GM19438 (cell line): ENCODE results near the gene GGT1.
"Not testable (repeated sequence)": the region's sequence is repeated elsewhere in the genome, so short reads cannot be mapped to it uniquely, and the experiment has no call there.

Experiments
- ATAC-seq: cut with Tn5 transposase; IDR thresholded peaks from one replicate; pipeline ENCODE4 v1.9.1; 2021; ENCODE audit warnings: low read depth; ENCODE audit not compliant: unreplicated experiment

GGT1 gene

DNA sequence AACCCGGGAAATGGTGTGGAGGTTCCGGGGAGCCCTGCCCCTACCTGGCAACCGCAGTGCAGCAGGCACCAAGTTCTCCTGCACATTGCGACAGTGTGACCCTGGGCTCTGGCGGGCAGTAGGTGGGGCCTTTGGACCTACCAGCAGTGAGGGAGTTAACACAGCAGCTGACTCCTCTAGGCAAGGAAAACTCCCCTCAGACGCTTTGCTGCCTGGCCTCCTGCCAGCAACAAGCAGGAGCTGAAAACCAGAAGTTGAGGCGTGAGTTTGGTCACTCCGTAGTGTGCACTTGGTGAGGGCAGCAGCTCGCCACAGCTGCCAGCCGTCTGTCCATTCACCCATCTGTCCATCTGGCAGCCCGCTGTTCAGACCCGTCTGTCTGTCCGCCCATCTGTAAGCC is 29.6 kb downstream of the GGT1 start:
- not testable (repeated sequence) for ATAC-seq

DNA sequence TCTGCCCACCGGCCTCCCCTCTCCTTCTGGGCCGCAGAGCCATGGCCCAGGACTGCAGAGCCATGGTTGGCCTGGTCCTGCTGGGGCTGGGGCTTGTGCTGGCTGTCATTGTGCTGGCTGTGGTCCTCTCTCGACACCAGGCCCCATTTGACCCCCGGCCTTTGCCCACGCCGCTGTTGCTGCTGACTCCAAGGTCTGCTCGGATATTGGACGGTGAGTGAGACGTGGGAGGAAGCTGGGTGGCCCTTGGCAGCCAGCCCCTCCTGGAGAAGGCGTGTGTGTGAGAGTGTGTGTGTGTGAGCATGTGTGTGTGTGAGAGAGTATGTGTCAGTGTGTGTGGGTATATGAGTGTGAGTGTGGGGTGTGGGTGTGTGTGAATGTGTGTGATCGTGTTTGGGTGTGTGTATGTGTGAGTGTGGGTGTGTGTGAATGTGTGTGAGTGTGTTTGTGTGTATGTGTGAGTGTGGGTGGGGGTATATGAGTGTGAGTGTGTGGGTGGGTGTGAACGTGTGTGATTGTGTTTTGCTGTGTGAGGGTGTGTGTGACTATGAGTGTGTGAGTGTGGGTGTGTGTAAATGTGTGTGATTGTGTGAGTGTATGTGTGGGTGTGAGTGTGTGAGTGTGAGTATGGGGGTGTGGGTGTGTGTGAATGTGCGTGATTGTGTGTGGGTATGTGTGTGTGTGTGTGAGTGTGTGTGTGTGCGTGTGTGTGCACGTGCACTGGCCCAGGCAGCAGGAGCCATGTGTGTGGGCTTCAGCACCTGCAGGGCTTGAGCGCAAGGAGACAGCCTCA is 30.4 kb downstream of the GGT1 start:
- ATAC-seq: not testable (repeated sequence)

DNA sequence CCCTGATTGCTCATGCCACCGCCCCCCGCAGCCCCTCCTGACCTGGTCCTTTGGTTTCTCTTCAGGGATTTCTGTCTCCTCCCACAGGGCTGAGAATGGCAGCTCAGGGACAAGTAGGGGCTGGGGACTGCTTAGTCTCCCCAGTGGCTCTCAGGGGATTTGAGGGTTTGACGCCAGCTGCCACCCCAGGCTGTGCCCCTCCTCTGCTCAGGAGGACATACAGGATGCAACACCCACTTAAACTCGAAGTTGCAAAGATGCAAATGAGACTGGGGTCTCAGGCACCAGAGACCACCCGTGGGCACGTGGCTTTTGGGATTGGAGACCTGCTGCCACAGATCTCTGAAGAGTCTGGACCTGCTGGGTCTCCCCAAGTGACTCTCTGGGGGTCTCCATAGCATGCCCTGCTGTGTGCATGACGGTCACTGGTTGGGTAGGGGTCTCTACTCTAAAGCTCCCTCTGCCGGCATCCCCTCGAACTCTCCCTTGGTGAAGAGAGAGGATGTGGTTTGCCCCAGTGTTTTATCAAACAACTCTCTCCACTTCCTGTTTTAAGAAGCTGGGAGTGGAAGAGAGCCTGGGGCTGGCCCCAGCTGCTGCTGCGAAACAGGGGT is 31.9 kb downstream of the GGT1 start:
- ATAC-seq: not testable (repeated sequence)

DNA sequence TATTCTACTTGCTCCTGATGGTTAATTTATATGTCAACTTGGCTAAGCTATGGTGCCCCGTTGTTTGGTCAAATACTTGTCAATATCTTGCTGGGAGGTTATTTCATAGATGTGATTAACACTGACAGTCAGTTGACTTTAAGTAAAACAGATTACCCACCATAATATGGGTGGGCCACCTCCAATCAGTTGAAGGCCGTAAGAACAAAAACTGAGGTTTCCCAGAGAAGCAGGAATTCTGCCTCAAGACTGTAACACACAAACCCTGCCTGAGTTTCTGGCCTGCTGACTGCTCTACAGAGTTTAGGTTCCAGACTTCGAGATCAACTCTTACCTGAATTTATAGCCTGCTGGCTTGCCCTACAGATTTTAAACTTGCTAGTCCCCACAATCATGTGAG is 33.5 kb downstream of the GGT1 start:
- not testable (repeated sequence) for ATAC-seq

DNA sequence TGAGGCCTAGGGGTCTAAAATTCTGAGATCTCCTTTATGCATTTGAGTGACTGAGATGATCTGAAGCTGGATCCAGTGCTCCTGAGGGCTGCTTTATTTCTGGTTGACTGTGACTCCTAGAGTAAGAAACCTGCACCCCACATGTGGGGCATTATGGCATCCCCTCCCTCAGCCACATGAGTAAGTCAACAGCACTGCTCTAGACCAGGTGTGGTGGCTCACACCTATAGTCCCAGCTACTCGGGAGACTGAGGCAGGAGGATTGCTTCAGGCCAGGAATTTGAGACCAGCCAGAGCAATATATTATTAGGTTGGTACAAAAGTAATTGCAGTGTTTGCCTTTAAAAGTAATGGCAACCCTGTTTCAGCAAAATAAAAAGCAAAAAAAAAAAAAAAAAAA is 39.3 kb downstream of the GGT1 start:
- ATAC-seq: not testable (repeated sequence)

DNA sequence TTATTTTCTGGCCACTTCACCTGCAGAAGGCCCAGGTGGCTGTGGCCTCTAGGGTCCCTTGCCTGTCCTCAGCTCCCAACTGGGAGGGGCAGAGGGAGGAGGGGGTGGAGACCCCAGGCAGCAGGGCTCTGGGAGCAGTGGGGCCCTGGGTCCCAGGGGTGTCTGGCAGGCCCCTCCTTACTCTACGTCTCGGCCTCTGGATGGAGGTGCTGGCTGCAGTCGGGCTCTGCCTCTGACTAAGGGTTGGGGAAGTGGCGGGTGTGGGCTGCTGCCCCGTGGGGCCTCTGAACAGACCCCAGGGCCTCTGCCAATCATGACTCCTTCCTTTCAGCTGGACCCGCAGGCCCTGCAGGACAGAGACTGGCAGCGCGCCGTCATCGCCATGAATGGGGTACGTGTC is 41.4 kb downstream of the GGT1 start:
- ATAC-seq: not testable (repeated sequence)

DNA sequence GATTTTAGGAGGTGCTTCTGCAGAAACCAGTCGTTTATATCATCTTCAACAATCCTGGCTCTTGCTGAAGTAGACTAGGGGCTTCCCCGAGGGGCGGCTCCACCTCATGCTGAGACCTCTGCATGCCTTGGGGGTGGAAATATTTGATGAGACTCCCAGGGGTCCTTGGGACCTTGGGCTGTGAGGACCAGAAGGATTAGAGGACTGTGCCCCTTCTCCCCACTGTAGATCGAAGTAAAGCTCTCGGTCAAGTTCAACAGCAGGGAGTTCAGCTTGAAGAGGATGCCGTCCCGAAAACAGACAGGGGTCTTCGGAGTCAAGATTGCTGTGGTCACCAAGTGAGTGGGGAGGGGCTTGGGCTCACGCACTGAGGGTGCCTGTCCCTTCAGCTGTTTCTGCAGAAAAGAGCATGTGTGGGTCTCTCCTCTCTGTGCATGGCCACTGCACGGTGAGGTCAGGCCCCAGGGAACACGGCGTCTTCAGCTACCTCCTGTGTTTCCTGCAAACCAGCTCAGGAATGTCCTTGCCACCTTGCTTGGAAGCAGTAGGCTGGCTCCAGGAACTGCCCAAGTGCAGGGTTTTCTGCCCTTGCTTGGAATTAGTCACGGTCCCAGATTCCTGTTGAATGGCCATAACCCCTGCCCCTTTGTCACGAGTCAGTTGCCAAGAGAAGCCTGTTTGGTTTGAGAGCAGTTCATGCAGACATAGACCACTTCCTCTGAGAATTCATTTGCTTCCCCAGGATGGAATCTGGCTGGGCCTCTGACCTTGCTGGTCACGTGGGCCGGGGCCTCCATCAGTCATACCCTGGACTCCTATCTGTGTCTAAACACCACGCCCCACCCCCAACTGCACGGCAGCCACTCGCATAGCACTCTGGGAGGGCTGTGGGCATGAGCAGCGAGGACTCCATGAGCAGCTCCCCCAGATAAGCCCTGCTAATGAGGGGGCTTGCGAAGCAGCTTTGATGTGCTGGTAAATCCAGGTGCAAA is 42.7 kb downstream of the GGT1 start:
- ATAC-seq: not testable (repeated sequence)

DNA sequence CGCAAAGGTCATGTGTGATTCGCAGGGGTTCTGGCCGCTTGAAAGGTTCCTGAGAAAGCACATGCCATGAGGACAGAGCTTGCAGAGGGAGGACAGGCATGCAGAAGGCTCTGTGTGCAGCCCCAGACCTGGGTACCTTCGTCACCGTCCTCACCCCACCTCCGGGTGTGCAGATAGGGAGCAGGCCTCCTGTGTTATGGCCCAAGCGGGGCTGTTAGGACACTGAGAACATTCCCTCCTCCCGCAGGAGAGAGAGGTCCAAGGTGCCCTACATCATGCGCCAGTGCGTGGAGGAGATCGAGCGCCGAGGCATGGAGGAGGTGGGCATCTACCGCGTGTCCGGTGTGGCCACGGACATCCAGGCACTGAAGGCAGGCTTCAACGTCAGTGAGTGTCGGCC is 43.8 kb downstream of the GGT1 start:
- not testable (repeated sequence) for ATAC-seq

DNA sequence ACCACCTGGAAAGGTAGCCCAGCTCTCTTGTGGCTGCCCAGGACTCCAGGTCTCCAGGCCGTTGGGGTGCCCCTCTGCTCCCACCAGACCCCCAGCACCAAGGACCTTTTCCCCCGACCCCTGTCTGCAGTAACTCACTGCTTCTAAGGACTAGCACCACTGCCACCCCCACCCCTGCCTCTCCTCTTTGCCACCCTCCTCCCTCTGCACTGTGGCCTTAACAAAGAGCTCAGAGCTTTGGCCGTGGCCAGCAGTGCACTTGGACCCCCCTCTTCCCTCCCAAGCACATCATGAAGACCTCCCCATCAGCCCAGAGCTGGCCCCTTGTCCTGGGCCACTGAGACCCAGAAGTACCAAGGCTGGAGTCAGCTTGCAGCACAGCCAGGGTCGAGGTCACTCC is 46.4 kb downstream of the GGT1 start:
- not testable (repeated sequence) for ATAC-seq

DNA sequence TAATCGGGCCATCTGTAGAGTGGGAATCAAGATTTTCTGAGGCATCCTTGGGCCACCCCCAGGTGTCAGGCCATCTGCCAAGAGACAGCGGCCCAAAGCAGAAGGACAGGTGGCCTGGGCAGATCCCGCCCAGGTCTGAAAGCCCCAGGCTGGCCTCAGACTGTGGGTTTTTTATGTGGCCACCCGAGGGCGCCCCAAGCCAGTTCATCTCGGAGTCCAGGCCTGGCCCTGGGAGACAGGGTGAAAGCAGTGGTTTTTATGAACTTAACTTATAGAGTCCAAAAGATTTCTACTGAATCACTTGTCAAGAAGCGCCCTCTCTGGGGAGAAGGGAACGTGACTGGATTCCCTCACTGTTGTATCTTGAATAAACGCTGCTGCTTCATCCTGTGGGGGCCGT is 47.9 kb downstream of the GGT1 start:
- not testable (repeated sequence) for ATAC-seq

DNA sequence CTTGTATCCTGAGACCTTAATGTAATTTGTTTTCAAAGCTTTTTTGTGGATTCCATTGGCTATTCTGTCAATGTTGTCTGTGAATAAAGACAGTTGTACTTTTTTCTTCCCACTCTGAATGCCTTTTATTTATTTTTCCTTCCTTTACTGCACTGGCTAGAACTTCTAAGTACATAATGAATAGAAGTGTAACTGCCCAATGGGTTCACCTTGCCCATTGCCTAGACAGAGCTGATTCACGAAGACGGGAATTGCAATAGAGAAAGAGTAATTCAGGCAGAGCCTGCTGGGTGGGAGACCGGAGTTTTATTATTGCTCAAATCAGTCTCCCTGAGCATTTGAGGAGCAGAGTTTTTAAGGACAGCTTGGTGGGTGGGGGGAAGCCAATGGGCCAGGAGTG is 62.4 kb downstream of the GGT1 start:
- ATAC-seq: not testable (repeated sequence)

DNA sequence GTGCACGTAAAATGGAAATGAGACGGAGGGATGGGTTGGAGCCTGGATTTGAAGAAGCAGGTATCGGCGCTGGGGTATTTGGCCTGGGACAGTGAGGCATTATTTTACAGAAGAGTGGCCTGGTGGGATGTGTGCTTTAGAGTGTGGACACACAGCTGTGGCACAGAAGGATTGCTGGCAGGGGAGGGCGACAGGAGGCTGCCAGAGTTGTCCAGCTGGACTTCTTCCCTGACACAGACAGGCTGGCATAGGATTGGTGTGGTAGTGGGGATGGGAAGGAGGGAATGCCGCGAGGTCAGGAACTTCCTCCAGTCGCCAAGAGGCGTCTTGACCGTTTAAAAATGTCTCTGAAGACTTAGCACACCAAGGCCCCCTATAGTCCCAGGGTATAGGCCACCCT is 64.9 kb downstream of the GGT1 start:
- ATAC-seq: not testable (repeated sequence)

DNA sequence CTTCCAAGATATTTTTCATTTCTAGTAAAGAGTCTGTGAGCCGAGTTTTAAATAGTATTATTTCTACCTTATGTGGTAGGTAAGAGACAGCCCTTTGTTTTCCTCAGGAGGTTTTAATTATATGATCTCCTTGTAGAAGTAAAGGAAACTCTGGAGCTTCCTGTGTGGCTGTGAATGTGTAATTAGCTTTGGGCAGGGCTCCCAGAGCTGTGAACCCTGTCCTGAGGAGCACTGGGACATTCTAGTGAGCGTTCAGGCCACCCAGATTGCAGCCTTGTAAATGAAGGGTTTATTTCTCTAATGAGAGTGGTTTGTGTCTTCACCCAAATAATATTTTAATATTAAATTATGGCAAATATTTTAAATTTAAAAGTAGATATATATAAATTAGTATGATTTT is 69.5 kb downstream of the GGT1 start:
- not testable (repeated sequence) for ATAC-seq
